Fibroblast of peridontal ligament (primary cell): ENCODE results near the gene B9D2.

Experiments used
- DNase-seq: peaks from one replicate; pipeline ENCODE4 v3.0.0-alpha.2; 2010; ENCODE audit errors: extremely low read depth

B9D2 gene

GRCh38 chr19:41327576-41328156 is 36.3 kb downstream of the B9D2 start:
- DNase-seq, result peak; percentile 11

DNA sequence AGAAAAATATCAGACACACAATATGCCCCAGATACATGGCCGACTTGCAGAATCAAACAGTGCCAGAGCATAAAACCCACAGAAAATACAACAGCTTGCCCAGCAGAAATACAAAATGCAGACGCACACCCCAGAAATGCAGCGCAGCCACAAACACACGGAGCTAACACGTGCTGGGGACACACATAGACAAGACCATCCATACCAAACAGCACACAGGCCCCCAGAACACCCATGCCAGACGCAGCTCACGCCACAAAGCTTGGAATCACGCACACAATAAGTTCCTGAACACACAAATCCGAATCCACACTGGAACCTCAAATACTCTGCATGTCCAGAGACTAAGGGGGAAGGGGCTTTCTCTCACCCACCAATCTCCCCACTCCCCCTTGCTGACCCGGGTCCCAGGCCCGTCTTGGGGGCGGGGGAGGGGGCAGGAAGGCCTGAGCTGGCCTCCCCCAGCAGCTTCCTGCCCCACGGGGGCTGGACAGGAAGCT is 36.8 kb downstream of the B9D2 start:
- peak; percentile 37 for DNase-seq

DNA sequence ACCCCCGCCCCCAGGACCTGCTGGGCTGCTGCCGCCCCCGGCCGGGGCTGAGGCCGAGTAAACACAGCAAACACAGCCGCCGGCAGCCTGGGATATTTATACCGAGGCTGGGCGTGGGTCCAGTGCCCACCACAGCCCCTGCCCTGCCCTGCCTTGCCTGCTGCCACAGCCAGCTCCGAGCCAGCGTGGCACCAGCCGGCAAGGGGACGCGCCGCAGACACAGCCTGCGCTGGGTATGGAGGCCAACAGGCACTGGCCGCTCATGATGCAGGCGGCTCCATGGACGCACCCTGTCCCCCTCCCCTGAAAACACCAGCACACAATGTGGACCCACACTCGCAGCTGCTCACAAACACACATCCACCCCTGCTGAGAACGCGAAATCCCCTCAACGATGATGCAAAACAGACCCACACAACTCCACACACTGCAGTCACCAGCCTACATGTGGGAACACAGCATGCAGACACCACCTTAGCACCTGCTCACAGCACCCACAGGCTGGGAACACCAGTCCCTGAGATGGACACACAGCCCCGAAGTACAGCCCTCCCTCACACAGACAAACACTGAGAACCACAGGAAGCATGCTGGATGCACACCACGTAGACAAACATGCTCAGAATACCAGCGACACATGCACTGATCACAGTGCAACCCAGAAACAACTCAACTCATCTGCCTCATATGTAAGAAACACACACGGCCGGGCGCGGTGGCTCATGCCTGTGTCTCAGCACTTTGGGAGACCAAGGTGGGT is 37.8 kb downstream of the B9D2 start:
- DNase-seq, result peak; percentile 65

GRCh38 chr19:41325640-41325946 is 38.4 kb downstream of the B9D2 start:
- no peak for DNase-seq

GRCh38 chr19:41324921-41325639 is 38.9 kb downstream of the B9D2 start:
- peak; percentile 62 for DNase-seq

DNA sequence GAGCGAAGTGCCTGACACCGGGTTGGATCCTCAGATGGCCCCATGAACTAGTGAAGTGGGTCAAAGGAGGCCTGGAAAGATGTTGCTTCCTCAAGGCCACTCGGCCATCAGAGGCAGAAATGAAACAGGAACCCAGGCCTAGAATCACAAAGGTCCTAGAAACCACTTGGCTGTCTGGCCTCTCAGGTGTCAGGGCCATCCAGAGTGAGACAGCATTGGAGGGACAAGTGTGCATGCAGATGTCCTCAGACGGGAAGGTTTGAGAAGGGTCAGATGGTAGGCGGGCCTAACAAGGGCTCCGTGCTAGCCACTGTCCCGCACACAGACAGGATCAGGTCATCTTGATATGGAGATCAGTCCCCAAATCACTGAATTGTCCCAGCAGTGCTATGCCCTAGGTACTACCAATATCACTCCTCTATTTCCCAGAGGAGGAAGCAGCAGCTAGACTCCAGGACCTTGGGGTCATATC is 39.7 kb downstream of the B9D2 start:
- no peak for DNase-seq

DNA sequence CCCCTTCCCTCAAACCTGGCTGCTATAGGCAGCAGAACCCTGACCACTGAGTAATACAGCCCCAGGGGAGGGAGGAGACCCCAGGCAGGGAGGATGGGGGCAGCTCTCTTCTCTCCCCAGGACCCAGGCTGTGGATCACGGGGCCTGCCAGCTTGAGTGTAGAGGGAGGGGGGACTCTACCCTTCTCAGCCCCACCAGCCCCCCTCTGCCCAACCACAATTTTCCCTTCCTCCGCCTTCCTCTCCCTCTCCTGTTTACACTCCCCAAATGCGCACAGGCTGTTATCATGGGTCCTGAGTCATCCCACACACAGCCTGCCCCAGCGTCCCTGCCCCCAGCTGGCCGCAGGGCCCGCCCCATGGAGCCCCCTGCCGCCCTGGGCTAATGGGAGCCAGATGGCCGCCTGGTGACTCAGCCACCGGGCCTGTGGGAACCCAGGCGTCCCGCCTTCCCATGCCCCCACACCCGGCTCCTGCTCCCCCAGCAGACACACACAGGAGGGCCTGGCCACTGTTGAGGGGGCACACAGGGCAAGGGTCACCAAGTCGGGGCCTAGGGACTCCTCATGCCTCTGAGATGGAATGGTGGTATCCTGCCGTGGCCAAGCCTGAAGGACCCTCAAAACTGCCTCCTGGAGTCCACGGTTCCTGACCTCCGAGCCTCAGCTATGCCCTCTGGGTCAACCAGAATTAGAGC is 40.4 kb downstream of the B9D2 start:
- peak; percentile 97 for DNase-seq

GRCh38 chr19:41323023-41323422 is 40.9 kb downstream of the B9D2 start:
- DNase-seq, result peak; percentile 68

DNA sequence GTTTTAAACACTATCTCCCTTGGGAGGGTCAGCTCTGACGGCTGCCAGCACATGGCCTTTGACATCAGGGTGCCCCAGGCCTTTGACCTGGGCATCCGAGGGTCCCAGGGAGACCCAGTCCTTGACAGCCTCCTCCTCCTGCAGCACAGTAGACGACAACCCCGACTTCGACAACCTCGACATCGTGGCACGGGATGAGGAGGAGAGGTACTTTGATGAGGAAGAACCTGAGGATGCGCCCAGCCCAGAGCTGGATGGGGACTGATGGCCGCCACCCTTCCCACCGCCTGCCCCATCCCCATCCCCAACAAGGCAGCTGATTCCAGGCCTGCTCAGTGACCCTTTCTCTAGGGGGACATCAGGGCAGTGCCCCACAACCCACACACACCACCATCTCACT is 41.5 kb downstream of the B9D2 start:
- DNase-seq, result no peak

DNA sequence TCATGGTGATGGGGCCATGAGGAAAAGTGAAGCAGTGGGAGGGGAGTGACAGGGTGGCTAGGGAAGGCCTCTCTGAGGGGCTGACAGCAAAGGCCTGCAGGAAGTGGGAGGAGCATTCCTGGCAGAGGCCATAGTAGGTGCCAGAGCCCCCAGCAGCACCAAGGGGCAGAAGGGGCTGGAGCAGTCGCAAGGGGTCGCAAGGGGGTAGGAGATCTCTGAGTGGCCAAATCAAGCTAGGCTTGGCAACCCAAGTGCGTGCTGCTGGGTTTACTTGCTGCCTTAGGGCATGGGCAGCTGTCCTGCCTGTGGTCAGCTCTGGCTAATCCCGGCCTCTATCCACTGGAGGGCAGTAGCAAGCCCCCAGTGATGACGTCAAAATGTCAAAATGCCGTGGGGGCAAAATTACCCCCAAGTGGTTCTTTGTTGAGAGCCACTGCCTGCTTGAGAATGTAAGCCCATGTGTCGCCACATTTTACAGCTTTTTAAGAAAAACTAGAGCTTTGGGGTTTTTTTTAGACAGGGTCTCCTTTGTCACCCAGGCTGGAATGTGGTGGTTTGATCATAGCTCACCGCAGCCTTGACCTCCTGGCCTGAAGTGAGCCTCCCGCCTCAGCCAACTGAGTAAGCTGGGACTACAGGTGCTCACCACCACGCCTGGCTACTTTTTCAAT is 42.2 kb downstream of the B9D2 start:
- DNase-seq, result peak; percentile 79

DNA sequence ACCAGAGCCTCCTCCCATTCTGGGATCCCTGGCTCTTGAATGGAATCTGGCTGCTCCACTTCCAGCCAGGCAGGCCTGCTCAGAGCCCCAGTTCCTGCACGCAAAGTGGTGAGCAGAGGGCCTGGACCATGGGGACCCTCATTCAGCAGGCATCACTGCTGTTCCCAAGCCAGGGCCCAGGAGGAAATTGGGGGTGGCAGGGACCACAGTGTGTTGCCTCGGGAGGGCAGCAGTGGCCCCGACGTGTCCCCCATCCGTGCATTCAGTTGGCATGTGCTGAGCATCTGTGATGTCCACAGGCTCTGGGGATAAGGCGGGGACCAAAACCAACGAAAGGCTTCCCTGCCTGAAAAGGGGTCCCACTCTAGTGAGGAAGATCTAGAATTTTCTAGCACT is 42.7 kb downstream of the B9D2 start:
- no peak for DNase-seq

DNA sequence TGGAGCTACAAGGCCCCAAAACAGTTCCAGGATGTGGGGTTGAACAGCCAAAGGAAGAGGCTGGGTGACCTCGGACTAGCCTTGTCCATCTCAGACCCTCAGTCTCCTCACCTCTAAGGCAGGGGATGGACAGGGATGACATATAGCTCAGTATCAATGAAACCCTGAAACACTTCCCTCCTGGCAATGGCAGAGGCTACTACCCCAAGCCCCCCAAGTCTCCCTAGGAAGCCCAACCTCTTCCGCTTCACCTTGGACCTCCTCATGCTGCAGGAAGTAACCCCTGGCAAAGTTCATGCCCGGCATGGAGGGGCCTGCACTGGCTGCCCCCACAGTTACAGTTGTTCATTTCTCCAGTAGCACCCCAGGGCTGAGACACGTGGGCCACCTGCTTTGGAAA is 43.4 kb downstream of the B9D2 start:
- DNase-seq, result no peak

DNA sequence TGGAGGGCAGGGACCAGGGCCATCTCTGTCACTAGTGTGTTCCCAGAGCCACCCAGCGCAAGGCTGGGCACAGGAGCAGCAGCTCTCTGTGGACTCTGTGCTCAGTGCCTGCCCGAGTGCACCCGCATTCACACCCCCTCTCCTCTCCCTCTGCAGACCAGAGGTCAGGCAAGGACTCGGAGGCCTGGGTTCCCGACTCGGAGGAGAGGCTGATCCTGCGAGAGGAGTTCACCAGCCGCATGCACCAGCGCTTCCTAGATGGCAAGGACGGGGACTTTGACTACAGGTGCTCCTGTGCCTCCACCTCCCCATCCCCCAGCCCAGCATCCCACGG is 43.8 kb downstream of the B9D2 start:
- no peak for DNase-seq

- DNase-seq, result no peak
Measured at GRCh38 chr19:41319500-41320184, 44.3 kb downstream of the B9D2 start.

- no peak for DNase-seq
Measured at GRCh38 chr19:41318696-41319499, 45.1 kb downstream of the B9D2 start.

DNA sequence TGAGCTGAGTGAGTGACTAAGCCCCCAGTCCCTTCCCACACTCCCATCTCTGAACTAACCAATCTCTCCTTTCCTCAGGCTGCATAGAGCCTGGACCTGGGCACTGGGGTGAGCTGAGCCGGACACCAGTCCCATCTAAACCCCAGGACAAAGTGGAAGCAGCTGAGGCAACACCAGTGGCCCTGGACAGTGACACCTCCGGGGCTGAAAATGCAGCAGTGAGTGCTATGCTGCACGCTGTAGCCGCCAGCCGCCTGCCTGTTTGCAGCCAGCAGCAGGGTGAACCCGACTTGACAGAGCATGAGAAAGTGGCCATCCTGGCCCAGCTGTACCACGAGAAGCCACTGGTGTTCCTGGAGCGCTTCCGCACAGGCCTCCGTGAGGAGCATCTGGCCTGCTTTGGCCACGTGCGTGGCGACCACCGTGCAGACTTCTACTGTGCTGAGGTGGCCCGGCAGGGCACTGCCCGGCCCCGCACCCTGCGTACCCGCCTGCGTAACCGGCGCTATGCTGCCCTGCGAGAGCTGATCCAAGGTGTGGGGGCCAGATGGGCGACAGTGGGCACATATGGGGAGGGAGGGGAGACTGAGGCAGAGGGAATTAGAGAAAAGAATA is 47.5 kb downstream of the B9D2 start:
- no peak for DNase-seq

DNA sequence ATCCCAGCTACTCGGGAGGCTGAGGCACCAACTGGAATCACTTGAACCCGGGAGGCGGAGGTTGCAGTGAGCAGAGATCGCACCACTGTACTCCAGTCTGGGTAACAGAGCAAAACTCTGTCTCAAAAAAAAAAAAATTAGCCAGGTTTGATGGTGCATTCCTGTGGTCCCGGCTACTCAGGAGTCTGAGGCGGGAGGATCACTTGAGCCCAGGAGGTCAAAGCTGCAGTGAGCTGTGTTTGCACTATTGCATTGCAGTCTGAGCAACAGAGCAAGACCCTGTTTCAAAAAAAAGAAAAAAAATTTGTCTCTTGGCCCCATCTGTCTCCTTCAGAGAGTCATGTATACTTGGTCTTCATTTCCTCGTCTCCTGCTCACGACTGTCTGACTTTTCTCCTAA is 52.3 kb downstream of the B9D2 start:
- DNase-seq, result no peak

DNA sequence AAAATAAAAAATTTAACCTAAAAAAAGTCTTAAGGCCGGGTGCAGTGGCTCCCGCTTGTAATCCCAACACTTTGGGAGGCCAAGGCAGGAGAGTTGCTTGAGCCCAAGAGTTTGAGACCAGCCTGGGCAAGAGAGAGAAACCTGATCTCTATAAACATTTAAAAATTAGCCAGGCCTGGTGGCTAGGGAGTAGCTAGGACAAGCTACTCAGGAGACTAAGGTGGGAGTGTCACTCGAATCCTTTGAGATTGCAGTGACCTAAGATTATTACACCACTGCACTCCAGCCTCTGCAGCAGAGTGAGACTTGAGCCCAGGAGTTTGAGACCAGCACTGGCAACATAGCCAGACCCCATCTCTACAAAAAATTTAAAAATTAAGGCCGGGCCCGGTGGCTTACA is 52.9 kb downstream of the B9D2 start:
- DNase-seq, result peak; percentile 17

DNA sequence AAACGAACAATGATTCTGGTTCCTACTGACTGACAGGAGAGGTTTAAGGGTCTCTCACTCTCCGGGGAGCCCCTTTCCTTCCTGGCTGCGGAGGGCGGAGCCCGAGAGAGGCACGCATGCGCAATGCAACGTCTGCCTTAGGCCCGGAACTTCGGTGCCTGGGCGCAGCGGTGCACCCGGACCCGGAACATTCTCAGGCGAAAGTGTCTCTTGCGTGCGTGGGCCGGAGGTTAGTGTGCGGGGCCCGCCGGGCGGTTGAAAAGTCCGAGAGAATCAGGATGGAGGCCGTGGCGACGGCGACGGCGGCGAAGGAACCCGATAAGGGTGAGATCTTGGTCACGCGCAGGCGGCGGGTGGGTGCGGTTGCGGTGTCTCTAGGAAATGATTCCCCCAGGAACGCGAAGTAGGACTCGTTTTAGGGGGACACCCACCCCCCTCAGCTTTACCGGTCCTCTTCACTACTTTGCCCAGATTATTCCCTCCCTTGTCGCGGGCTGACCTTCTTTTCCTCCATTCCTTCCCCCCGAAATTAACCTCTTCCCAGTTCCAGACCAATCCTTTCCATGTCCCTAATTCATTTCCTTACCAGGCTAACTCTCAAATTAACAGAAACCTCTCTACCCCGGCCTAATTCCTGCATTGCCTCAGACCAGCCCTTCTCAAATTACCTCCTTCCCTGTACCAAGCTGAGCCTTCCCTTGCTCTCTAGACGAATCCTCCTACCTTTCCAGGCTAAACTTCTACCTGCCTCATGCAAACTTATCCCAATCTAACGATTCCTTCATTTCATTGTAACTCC is 53.7 kb downstream of the B9D2 start, which contains the start of gene CCDC97:
TSS of gene CCDC97 (plus strand) at position 140 of the 799 bp plus-strand sequence. CDS start at position 279, 139 bp downstream.
- DNase-seq, result peak; percentile 90
